SJSA1 (cell line): ENCODE data around the gene AQP4. TPM values are rescaled to one million over a fixed set of nuclear protein-coding genes. Genes with fewer than 3 reads are reported as not detected.

Experiments
- DNase-seq, 2 experiments: peaks; one replicate each; pipeline ENCODE4 v3.0.0-alpha.2; 2015 to 2020; ENCODE audit warnings: low spot score in 2 of 2, low read depth in 1 of 2
- H3K27ac ChIP-seq: fragments of 250-450 bp; sonication (Bioruptor Pico); 2 replicates; pipeline ENCODE4 v1.5.1; 2020; ENCODE audit warnings: mild to moderate bottlenecking, moderate library complexity
- H3K27me3 ChIP-seq: fragments of 250-450 bp; sonication (Bioruptor Pico); replicated peaks from 2 replicates; pipeline ENCODE4 v1.5.1; 2020; ENCODE audit warnings: mild to moderate bottlenecking, moderate library complexity
- H3K36me3 ChIP-seq: fragments of 250-450 bp; sonication (Bioruptor Pico); 2 replicates; pipeline ENCODE4 v1.5.1; 2020; ENCODE audit warnings: mild to moderate bottlenecking
- H3K4me1 ChIP-seq: fragments of 250-450 bp; sonication (Bioruptor Pico); replicated peaks from 2 replicates; pipeline ENCODE4 v1.6.1; 2021; ENCODE audit warnings: mild to moderate bottlenecking
- H3K4me3 ChIP-seq: fragments of 250-450 bp; sonication (Bioruptor Pico); 2 replicates; pipeline ENCODE4 v1.5.1; 2020; ENCODE audit warnings: mild to moderate bottlenecking
- H3K9me3 ChIP-seq: fragments of 250-450 bp; sonication (Bioruptor Pico); replicated peaks from 2 replicates; pipeline ENCODE4 v1.5.1; 2020; ENCODE audit warnings: mild to moderate bottlenecking
- total RNA-seq: library from RNA; depleted of rRNA; stranded (reverse); fragments of >200 nt; shearing (Covaris generic); gene quantifications from 2 replicates; pipeline ENCODE4 v1.2.3, GENCODE V29; 2014

AQP4 gene
- total RNA-seq, 1 experiment from 2014 or later = not detected

DNA sequence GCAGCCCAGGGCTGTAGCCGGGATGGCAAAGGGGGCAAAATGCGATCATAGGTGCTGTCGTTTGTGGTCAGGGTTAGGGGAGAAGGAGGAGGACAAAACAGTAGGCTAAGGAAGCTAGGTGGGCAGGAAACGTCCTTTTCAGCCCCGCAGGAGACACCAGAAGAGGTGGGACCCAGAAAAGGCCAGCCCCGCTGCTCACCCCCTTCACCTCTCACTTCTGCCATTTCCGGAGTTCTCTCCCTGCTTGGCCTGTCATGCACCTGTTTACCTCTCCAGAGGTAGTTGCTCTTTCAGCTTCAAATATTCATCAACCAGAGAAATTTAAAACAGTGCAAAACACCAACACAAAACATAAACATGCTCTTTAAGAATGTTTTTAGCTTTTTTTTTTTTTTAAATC lies 849 bp downstream of the AQP4 start:
- Histone ChIP-seq H3K36me3 (no peaks in the 10 kb centered on the region), H3K4me3 (no peak overlapping the region), H3K27me3 (peaks cover 28% of the 10 kb centered on the region), H3K9me3 (no peaks in the 10 kb centered on the region), H3K27ac (no peak overlapping the region), H3K4me1 (no peaks in the 10 kb centered on the region)
- DNase-seq = no peak

DNA sequence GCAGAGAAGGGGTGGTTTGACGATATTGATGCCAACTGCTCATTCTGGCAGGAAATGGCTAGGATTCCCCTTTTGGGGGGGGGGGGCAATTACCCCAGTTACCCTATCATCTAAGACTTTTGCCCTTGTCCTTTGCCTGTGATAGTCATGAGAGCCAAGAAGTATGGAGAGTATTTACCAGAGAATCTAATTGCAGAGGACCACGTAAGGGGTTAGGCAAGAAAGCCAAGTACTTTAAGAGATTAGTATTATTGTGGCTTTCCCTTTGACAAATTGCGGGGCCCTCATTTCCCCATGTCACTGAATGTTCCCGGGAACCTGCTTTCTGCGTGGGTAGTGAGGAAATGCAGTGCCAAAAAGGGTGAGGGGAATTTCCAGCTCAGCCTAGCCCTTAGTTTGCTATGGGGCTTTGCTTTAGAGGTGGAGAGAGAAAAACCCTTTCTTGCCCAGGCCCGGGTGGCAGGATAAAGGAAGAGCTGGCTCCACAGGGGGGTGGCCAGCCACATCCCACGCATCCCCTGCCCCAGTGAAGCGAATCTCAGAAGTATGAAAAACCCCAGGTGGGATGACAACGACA lies 1.5 kb downstream of the AQP4 start:
- Histone ChIP-seq H3K27ac (no peak overlapping the region), H3K4me3 (no peak overlapping the region), H3K4me1 (no peaks in the 10 kb centered on the region), H3K9me3 (no peaks in the 10 kb centered on the region), H3K36me3 (no peaks in the 10 kb centered on the region), H3K27me3 (peaks cover 28% of the 10 kb centered on the region)
- no peak for DNase-seq

DNA sequence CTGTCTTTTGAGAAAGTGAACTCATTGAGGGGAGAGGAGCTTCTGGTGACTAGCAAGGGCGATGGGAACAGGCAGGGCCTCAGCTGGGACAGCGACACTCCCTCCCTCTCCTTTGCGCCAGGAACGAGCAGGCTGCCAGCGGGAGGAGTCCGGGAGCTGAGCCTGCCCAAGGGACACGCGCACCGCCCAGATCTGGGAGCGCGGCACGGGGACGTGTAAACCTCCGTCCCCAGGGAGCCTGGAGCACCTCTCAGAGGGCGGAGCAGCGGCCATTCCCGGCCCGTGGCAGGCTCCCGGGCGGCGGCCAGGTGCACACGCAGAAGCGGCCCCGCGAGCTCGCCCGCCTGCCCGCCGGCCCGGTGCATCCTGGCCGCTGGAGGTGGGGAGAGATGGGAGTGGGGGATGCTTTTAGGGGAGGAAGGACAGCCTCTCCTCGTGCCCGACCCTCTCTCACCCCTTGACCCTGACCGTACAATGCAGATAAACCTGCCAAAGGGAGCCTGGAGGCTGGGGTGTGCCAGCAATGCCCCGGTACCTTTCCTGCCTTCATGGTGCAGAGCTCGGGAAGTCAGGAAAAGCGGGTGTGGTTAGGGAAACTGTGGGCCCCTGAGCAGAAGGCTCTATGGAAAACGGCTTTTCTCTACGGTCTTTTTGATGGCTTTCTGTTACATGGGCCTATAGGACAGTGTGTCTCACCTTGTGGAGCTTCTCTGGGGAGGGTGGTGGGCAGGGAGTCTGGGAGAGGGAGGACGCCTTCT lies 2.2 kb downstream of the AQP4 start:
- H3K4me3 ChIP-seq = no peak overlapping the region
- H3K36me3 ChIP-seq = no peaks in the 10 kb centered on the region
- H3K27ac ChIP-seq = no peak overlapping the region
- no peaks in the 10 kb centered on the region for H3K9me3 ChIP-seq
- DNase-seq = no peak
- peaks cover 28% of the 10 kb centered on the region for H3K27me3 ChIP-seq
- H3K4me1 ChIP-seq = no peaks in the 10 kb centered on the region

DNA sequence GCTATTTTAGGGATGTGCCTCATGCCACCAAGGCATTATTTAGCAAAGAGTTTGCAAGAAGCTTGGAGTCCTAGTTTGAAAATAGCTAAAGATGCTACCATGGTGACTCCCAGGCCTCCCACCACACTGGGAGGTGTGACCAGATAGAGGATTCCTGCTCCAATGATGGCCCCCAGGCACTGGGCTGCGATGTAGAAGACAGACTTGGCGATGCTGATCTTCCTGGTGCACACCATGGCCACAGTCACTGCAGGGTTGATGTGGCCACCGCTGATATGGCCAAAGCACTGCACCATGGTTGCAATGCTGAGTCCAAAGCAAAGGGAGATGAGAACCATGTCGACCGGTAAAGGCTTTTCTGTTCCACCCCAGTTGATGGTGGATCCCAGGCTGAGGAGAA lies 3.4 kb downstream of the AQP4 start:
- no peak for DNase-seq
- H3K4me3 ChIP-seq = no peak overlapping the region
- H3K27ac ChIP-seq = no peak overlapping the region
- H3K4me1 ChIP-seq = no peaks in the 10 kb centered on the region
- no peaks in the 10 kb centered on the region for H3K9me3 ChIP-seq
- H3K36me3 ChIP-seq = no peaks in the 10 kb centered on the region
- H3K27me3 ChIP-seq = peaks cover 26% of the 10 kb centered on the region

DNA sequence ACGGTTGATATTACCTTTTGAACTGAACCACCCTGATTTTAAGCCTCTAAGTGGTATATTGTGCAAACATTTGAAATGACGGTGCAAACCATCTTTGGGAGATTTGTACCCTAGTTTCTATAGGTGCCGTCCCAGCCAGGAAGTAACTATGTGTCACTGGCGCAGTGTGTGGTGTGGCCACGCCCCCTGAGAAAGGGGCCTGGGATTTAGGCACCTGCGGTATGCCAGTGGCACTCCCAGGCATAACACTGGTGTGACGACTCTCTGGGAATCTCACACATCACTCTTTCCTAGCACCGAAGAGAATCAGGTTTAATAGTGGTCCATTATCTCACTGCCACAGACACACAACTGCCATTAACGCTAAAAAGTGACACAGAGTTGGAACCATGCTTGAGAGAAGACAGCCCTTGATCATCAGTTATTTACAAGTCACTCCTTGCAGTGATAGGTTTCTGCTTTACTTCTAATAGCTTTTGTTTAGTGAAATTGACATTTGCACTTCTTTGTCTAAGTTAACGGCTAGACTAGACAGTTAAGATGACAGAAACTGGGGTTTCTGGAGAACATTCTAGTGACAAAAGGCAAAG lies 11.1 kb downstream of the AQP4 start:
- Histone ChIP-seq H3K9me3 (no peaks in the 10 kb centered on the region), H3K4me1 (no peaks in the 10 kb centered on the region), H3K4me3 (no peak overlapping the region), H3K27me3 (no peaks in the 10 kb centered on the region), H3K27ac (no peak overlapping the region), H3K36me3 (no peaks in the 10 kb centered on the region)
- no peak for DNase-seq

DNA sequence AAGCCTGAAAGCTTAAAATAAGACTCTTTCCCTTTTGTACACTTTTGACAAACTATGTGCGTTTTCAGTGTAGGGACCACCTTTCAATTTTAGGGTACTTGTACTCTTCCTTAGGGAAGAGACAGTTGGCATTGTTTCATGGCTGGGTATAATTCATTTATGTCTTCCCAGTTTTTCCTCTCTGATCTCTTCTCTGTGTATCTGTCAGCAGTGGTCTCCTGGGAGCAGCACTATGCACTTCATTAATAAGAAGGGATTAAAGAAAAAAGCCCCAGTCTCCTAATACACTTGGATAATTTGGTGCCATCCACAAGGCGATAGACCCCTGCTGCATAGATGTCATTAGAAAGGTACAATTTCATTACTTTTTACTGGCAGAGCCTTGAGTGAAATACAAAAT lies 12.1 kb downstream of the AQP4 start:
- no peaks in the 10 kb centered on the region for H3K36me3 ChIP-seq
- H3K27ac ChIP-seq = no peak overlapping the region
- H3K9me3 ChIP-seq = no peaks in the 10 kb centered on the region
- no peaks in the 10 kb centered on the region for H3K4me1 ChIP-seq
- DNase-seq = no peak
- no peak overlapping the region for H3K4me3 ChIP-seq
- no peaks in the 10 kb centered on the region for H3K27me3 ChIP-seq

DNA sequence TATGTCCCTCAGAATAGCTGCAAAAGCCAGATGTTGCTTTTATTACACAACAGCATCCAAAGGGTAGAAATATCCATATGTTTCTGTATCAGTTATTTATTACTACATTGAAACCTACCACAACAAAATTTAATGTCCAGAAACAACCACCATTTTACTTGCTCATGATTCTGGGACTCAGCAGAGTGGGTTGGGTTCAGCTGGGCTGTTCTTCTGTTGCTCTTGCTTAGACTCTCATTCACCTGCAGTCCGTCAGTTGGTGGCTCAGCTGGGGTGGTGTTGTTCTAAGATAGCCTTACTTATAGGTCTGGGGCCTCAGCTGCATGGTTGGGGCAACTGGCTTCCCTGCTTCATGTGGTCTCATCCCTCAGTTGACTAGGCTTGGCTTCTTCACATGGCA lies 21.7 kb downstream of the AQP4 start:
- Histone ChIP-seq H3K9me3 (no peaks in the 10 kb centered on the region), H3K27me3 (no peaks in the 10 kb centered on the region), H3K36me3 (no peaks in the 10 kb centered on the region), H3K4me1 (no peaks in the 10 kb centered on the region), H3K27ac (no peak overlapping the region), H3K4me3 (no peak overlapping the region)
- DNase-seq = no peak

DNA sequence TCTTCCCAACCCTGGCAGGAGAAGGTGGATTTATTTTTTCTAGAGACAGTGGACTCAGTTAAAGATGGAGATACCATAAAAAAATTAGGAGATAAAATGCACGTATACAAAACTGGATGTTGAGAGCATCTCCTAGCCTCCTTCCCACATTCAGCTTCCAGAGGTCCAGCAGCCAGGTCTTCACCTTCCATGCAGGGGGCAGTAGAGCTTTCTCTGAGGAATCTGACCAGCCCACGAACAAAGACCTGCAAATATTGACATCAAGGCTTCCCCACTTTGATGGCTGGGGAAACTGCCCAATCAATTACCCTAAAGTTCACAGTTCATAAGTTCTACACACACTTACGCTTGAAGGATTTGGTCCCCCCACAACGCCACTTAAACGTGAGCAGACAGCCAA lies 24.5 kb downstream of the AQP4 start:
- DNase-seq = no peak
- H3K27ac ChIP-seq = no peak overlapping the region

DNA sequence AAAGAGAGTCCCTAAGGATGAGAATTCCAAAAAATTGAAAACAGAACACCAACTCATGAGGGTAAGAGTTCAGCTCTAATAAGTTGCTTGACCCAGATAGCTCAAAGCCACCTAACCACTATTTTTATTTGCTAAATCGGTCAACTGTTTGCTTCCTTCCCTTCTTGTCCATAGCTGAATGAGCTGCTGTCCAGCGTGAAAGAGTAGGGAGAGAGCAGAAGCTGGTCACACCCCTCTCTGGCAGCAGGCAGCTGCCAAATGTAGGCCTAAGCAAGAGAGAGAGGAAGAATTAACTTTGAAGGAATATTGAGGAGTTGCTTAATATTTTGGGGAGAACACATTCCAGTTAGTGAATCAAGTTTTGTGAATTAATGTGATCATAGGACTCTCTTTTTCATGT lies 25.9 kb downstream of the AQP4 start:
- H3K4me1 ChIP-seq = no peaks in the 10 kb centered on the region
- DNase-seq = no peak
- H3K9me3 ChIP-seq = no peaks in the 10 kb centered on the region
- H3K36me3 ChIP-seq = no peaks in the 10 kb centered on the region
- no peaks in the 10 kb centered on the region for H3K27me3 ChIP-seq
- H3K27ac ChIP-seq = no peak overlapping the region
- no peak overlapping the region for H3K4me3 ChIP-seq

More for the DNA sequence above, 24.5 kb downstream of the AQP4 start:
- no peaks in the 10 kb centered on the region for H3K36me3 ChIP-seq
- no peaks in the 10 kb centered on the region for H3K27me3 ChIP-seq
- no peaks in the 10 kb centered on the region for H3K4me1 ChIP-seq
- no peak overlapping the region for H3K4me3 ChIP-seq
- no peaks in the 10 kb centered on the region for H3K9me3 ChIP-seq

DNA sequence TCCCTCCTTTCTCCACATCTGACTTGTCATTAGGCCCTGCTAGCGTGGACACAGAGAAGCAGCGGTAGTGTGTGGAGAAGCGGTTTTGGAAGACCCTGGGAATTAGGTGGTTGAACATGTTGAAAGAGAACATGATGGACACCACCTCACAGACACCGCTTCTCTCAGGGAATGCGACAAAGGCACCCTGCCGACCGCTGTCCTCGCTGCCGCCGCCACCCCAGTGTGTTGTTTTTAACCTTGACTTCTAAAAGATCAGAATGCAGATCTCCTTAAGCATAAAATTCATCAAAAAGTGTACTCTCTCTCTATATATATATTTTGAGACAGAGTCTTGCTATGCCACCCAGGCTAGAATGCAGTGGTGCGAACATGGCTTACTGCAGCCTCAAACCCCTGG lies 33.2 kb downstream of the AQP4 start:
- Histone ChIP-seq H3K27ac (no peak overlapping the region), H3K9me3 (no peaks in the 10 kb centered on the region), H3K27me3 (no peaks in the 10 kb centered on the region), H3K4me1 (no peaks in the 10 kb centered on the region), H3K4me3 (no peak overlapping the region), H3K36me3 (no peaks in the 10 kb centered on the region)
- DNase-seq = no peak

DNA sequence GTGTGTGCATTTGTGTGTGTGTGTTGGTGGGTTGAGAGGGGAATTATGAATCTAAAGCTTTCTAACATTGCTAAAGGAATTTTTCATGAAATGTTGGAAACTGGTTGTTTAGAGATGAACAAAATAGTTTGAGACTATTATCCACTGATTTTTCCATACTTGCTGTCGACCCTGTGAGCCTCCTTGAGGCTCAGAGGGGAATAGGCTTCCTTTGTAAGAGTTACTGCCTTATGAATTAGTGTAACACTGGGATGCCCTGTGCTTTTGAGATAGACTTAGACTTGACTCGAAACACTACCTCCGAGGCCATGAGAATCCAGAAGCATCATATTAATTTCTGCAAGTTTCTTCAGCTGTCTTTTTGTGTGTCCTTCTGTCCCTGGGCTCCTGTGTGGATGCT lies 37.9 kb downstream of the AQP4 start:
- Histone ChIP-seq H3K4me1 (no peaks in the 10 kb centered on the region), H3K4me3 (no peak overlapping the region), H3K27me3 (no peaks in the 10 kb centered on the region; the same call in 1 of the 2 replicates), H3K9me3 (no peaks in the 10 kb centered on the region), H3K36me3 (no peaks in the 10 kb centered on the region), H3K27ac (no peak overlapping the region)
- no peak for DNase-seq

DNA sequence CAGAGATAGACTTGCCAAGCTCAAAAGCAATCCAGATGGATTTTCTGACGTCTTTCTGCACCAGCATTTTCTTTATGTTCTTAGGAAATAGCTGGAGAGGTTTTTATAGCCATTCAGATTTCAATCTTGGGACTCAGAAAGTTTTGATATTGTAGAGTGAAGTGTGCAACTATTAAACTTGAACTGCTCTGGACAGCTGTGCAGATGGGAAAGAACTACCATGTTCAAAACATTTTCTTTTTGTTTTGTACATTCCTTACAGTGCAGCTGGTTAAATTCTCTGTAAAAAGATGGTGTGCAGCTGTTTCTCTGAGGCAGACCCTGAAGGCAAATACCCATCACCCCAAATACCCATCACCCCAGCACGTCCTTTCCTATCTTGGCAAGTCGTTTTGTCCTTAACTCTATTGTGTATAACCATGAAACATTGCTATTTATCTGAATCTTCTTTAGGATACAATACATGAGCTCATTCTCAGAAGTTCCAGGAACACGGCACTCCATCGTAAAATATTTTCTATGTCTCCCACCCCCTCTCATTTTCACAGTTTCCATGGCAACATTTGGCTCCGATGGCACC lies 38.8 kb downstream of the AQP4 start:
- H3K36me3 ChIP-seq = no peaks in the 10 kb centered on the region
- H3K27ac ChIP-seq = no peak overlapping the region

DNA sequence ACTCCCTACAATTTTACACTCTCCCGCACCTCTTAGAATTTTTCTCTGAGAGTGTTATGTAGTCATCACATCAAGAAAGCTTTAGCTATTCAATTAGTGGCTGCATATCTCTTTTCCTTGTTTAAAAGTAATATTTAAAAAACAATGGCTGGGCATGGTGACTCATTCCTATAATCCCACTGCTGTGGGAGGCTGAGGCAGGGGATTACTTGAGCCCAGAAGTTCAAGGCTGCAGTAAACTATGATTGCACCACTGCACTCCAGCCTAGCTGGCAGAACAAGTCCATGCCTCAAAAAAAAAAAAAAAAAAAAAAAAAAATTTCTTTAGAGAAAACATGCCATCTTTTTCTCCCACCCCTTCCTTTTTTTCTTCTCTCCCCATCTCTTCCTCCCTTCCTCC lies 44.3 kb downstream of the AQP4 start:
- Histone ChIP-seq H3K36me3 (no peaks in the 10 kb centered on the region), H3K27ac (no peak overlapping the region), H3K27me3 (no peaks in the 10 kb centered on the region; the same call in 1 of the 2 replicates), H3K9me3 (no peaks in the 10 kb centered on the region), H3K4me1 (no peaks in the 10 kb centered on the region), H3K4me3 (no peak overlapping the region)
- no peak for DNase-seq

More for the DNA sequence above, 38.8 kb downstream of the AQP4 start:
- no peak for DNase-seq
- Histone ChIP-seq H3K27me3 (no peaks in the 10 kb centered on the region; the same call in 1 of the 2 replicates), H3K4me1 (no peaks in the 10 kb centered on the region), H3K9me3 (no peaks in the 10 kb centered on the region), H3K4me3 (no peak overlapping the region)

DNA sequence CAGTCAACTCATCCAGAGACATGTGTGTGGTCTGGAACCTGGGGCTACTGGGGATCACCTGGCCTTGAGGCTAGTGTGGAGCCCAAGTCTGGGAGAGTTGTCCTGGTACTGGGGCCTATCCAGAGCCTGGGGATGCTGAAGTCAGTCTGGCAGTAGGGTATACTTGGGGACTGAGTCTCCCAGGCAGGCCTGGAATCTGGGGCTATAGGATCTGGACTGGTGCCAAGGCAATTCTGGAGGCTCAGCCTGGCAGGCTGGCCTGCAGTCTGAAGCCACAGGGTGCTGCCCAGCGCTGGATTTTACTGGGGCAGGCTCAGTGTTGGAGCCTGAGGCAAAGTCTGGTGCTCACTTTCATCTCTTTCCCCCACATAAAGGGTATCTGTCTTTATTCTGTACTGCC lies 46.5 kb downstream of the AQP4 start:
- no peak for DNase-seq
- H3K27ac ChIP-seq = no peak overlapping the region
- H3K27me3 ChIP-seq = no peaks in the 10 kb centered on the region
- no peaks in the 10 kb centered on the region for H3K9me3 ChIP-seq
- H3K4me3 ChIP-seq = no peak overlapping the region
- H3K36me3 ChIP-seq = no peaks in the 10 kb centered on the region
- H3K4me1 ChIP-seq = no peaks in the 10 kb centered on the region
